OCI-LY1 (cell line): ENCODE results near the gene CACNB1.

Source experiments
- H2AFZ ChIP-seq: fragments of 200-600 bp; sonication (generic), shearing (Covaris generic); 2 replicates; pipeline ENCODE4 v1.6.0; 2014; ENCODE audit warnings: antibody characterized with exemption, mild to moderate bottlenecking, low read length
- H3F3A ChIP-seq: fragments of 200-600 bp; sonication (generic), shearing (Covaris generic); 2 replicates; pipeline ENCODE4 v1.6.0; 2014; ENCODE audit warnings: mild to moderate bottlenecking, antibody characterized with exemption, low read length, moderate library complexity; ENCODE audit not compliant: insufficient read depth
- H3K27ac ChIP-seq: fragments of 200-600 bp; sonication (generic); 2 replicates; pipeline ENCODE4 v1.5.1; 2014; ENCODE audit warnings: low read length, mixed run types, mild to moderate bottlenecking, low read depth; ENCODE audit not compliant: poor library complexity, severe bottlenecking
- H3K27me3 ChIP-seq: fragments of 200-600 bp; sonication (generic); 2 replicates; pipeline ENCODE4 v1.6.0; 2014; ENCODE audit warnings: antibody characterized with exemption, mild to moderate bottlenecking, low read length, moderate library complexity; ENCODE audit not compliant: insufficient read depth
- H3K36me3 ChIP-seq: fragments of 200-600 bp; sonication (generic); 2 replicates; pipeline ENCODE4 v1.6.1; 2014; ENCODE audit warnings: mild to moderate bottlenecking, antibody characterized with exemption, low read length, moderate library complexity, mixed read lengths; ENCODE audit not compliant: insufficient read depth
- H3K4me1 ChIP-seq: fragments of 200-600 bp; sonication (generic); 2 replicates; pipeline ENCODE4 v1.5.1; 2014; ENCODE audit warnings: mild to moderate bottlenecking, low read length, moderate library complexity; ENCODE audit not compliant: insufficient read depth, severe bottlenecking
- H3K4me2 ChIP-seq: fragments of 200-600 bp; sonication (generic), shearing (Covaris generic); 2 replicates; pipeline ENCODE4 v1.6.1; 2014; ENCODE audit warnings: low read length
- H3K4me3 ChIP-seq: fragments of 200-600 bp; sonication (generic); 2 replicates; pipeline ENCODE4 v1.5.1; 2014; ENCODE audit warnings: low read length, low read depth, mild to moderate bottlenecking, mixed read lengths; ENCODE audit not compliant: poor library complexity, severe bottlenecking
- H3K79me2 ChIP-seq: fragments of 200-600 bp; shearing (Covaris generic); 2 replicates; pipeline ENCODE4 v1.6.1; 2016; ENCODE audit warnings: mixed run types, low read length, mixed read lengths; ENCODE audit not compliant: insufficient read depth
- H3K9ac ChIP-seq: fragments of 200-600 bp; sonication (generic), shearing (Covaris generic); 2 replicates; pipeline ENCODE4 v1.6.1; 2014; ENCODE audit warnings: mild to moderate bottlenecking, low read length, mixed read lengths
- H3K9me2 ChIP-seq: fragments of 200-600 bp; sonication (generic), shearing (Covaris generic); 2 replicates; pipeline ENCODE4 v1.6.1; 2014; ENCODE audit warnings: low read depth, mild to moderate bottlenecking, low read length, mixed read lengths
- H3K9me3 ChIP-seq: fragments of 200-600 bp; shearing (Covaris generic); 2 replicates; pipeline ENCODE4 v1.6.1; 2014; ENCODE audit warnings: low read length, mixed read lengths
- H4K20me1 ChIP-seq: fragments of 200-600 bp; sonication (generic), shearing (Covaris generic); 2 replicates; pipeline ENCODE4 v1.6.0; 2016; ENCODE audit warnings: mild to moderate bottlenecking, low read length; ENCODE audit not compliant: insufficient read depth
- CTCF ChIP-seq: fragments of 200-600 bp; sonication (generic), shearing (Covaris generic); IDR thresholded peaks from 2 replicates; pipeline ENCODE4 v1.5.1; 2017; ENCODE audit warnings: mild to moderate bottlenecking, antibody characterized with exemption, low read length, moderate library complexity, mixed read lengths
- EZH2 ChIP-seq: fragments of 200-600 bp; sonication (generic), shearing (Covaris generic); IDR thresholded peaks from 2 replicates; pipeline ENCODE4 v1.8.0; 2017; ENCODE audit warnings: borderline replicate concordance, mixed run types, mild to moderate bottlenecking, antibody characterized with exemption, low read length, moderate library complexity, mixed read lengths

CACNB1 gene

GRCh38 chr17:39244016-39244599 is 46.6 kb upstream of the CACNB1 start:
- no peaks in the 10 kb centered on the region for H3F3A ChIP-seq
- H3K27me3 ChIP-seq, result no peaks in the 10 kb centered on the region
- H2AFZ ChIP-seq, result no peak overlapping the region
- no peaks in the 10 kb centered on the region for H4K20me1 ChIP-seq
- no peaks in the 10 kb centered on the region for H3K79me2 ChIP-seq
- no peak overlapping the region for H3K9ac ChIP-seq
- H3K27ac ChIP-seq, result no peak overlapping the region
- H3K4me3 ChIP-seq, result no peak overlapping the region
- no peaks in the 10 kb centered on the region for H3K9me2 ChIP-seq
- peaks cover 16% of the 10 kb centered on the region for H3K4me1 ChIP-seq
- no peaks in the 10 kb centered on the region for H3K9me3 ChIP-seq
- H3K36me3 ChIP-seq, result no peaks in the 10 kb centered on the region
- 0 out of 2 replicates have a peak overlapping the region, but pooled peaks have one; percentile 3 for H3K4me2 ChIP-seq
- TF ChIP-seq CTCF, result no peak

- Histone ChIP-seq H3K27me3 (no peaks in the 10 kb centered on the region), H3K79me2 (no peaks in the 10 kb centered on the region), H3K4me3 (no peak overlapping the region), H3K9ac (no peak overlapping the region), H3K4me1 (peaks cover 24% of the 10 kb centered on the region), H3F3A (no peaks in the 10 kb centered on the region), H3K4me2 (no peak overlapping the region), H3K27ac (no peak overlapping the region), H2AFZ (no peak overlapping the region), H3K9me2 (no peaks in the 10 kb centered on the region), H4K20me1 (no peaks in the 10 kb centered on the region), H3K36me3 (no peaks in the 10 kb centered on the region), H3K9me3 (no peaks in the 10 kb centered on the region)
- TF ChIP-seq EZH2, result no peak
- no peak for TF ChIP-seq CTCF
These were observed 45.7 kb upstream of the CACNB1 start for GRCh38 chr17:39243155-39243554.

- Histone ChIP-seq H3K9me2 (no peaks in the 10 kb centered on the region), H3F3A (no peaks in the 10 kb centered on the region), H3K9me3 (no peaks in the 10 kb centered on the region), H3K9ac (no peak overlapping the region), H3K27me3 (no peaks in the 10 kb centered on the region), H2AFZ (no peak overlapping the region), H4K20me1 (no peaks in the 10 kb centered on the region), H3K79me2 (no peaks in the 10 kb centered on the region), H3K4me3 (no peak overlapping the region), H3K4me1 (peaks cover 24% of the 10 kb centered on the region), H3K4me2 (no peak overlapping the region), H3K27ac (no peak overlapping the region), H3K36me3 (no peaks in the 10 kb centered on the region)
- TF ChIP-seq EZH2 (no peak), CTCF (no peak)
These were observed 43.2 kb upstream of the CACNB1 start for GRCh38 chr17:39240631-39241030.
